ENCODE results near the gene CFAP126. TPM values are rescaled to one million over a fixed set of nuclear protein-coding genes. Genes with fewer than 3 reads are reported as not detected.

Gene CFAP126
- total and polyA plus RNA-seq, 9 donors = 0.11 to 15.2 (median 1.7) TPM; not detected in 4

GRCh38 chr1:161357073-161357472, 10.6 kb downstream of the CFAP126 start:
- TF ChIP-seq EP300 (IDR thresholded peaks at IDR 0.05) (no peak), POLR2A (IDR thresholded peaks at IDR 0.05) (no peak), CTCF (IDR thresholded peaks at IDR 0.05) (no peak)
- Histone ChIP-seq H3K27ac (no peak overlapping the region), H3K4me1 (ENCODE audit: insufficient read depth) (no peaks in the 10 kb centered on the region), H3K4me3 (no peak overlapping the region), H3K9me3 (no peaks in the 10 kb centered on the region), H3K36me3 (no peaks in the 10 kb centered on the region), H3K27me3 (no peaks in the 10 kb centered on the region)
- no peak for DNase-seq
- 95 to 97% (median 96%) methylated on average over 8 of the region's 8 CpGs for WGBS, 3 donors
- intact Hi-C loops (cut with DNase I) = no loop called here

- H3K4me3 ChIP-seq = no peak overlapping the region
Measured at GRCh38 chr1:161351482-161351881, 16.2 kb downstream of the CFAP126 start.

GRCh38 chr1:161350671-161351070, 17.0 kb downstream of the CFAP126 start:
- no peaks in the 10 kb centered on the region for H3K36me3 ChIP-seq
- WGBS, 3 donors = 85 to 92% (median 86%) methylated on average over 1 of the region's 1 CpG
- no peaks in the 10 kb centered on the region for H3K27me3 ChIP-seq
- DNase-seq = no peak
- TF ChIP-seq EP300 (IDR thresholded peaks at IDR 0.05) (no peak), POLR2A (IDR thresholded peaks at IDR 0.05) (no peak), CTCF (IDR thresholded peaks at IDR 0.05) (no peak)
- no peaks in the 10 kb centered on the region for H3K4me1 ChIP-seq (ENCODE audit: insufficient read depth)
- no peaks in the 10 kb centered on the region for H3K9me3 ChIP-seq
- no peak overlapping the region for H3K4me3 ChIP-seq
- no peak overlapping the region for H3K27ac ChIP-seq
- intact Hi-C loops (cut with DNase I) = no loop called here

More at GRCh38 chr1:161351482-161351881, 16.2 kb downstream of the CFAP126 start:
- TF ChIP-seq EP300 (IDR thresholded peaks at IDR 0.05) = no peak
- TF ChIP-seq CTCF (IDR thresholded peaks at IDR 0.05) = no peak
- TF ChIP-seq POLR2A (IDR thresholded peaks at IDR 0.05) = no peak
- Histone ChIP-seq H3K27me3 (no peaks in the 10 kb centered on the region), H3K36me3 (no peaks in the 10 kb centered on the region), H3K9me3 (no peaks in the 10 kb centered on the region), H3K4me1 (ENCODE audit: insufficient read depth) (no peaks in the 10 kb centered on the region), H3K27ac (no peak overlapping the region)
- no peak for DNase-seq
- WGBS, 3 donors = 56 to 75% (median 68%) methylated on average over 1 of the region's 1 CpG
- intact Hi-C loops (cut with DNase I) = no loop called here

GRCh38 chr1:161342821-161343220, 24.9 kb downstream of the CFAP126 start:
- Histone ChIP-seq H3K4me3 (no peak overlapping the region), H3K9me3 (no peaks in the 10 kb centered on the region), H3K27ac (no peak overlapping the region), H3K27me3 (no peaks in the 10 kb centered on the region), H3K36me3 (no peaks in the 10 kb centered on the region), H3K4me1 (ENCODE audit: insufficient read depth) (no peaks in the 10 kb centered on the region)
- DNase-seq = no peak
- 88 to 93% (median 89%) methylated on average over 5 of the region's 5 CpGs for WGBS, 3 donors
- TF ChIP-seq CTCF (IDR thresholded peaks at IDR 0.05) (no peak), EP300 (IDR thresholded peaks at IDR 0.05) (no peak), POLR2A (IDR thresholded peaks at IDR 0.05) (no peak)
- intact Hi-C loops (cut with DNase I) = no loop called here

Data from ovary (tissue), 9 donors.